ENCODE data around the gene CSPG4.

Gene CSPG4

DNA sequence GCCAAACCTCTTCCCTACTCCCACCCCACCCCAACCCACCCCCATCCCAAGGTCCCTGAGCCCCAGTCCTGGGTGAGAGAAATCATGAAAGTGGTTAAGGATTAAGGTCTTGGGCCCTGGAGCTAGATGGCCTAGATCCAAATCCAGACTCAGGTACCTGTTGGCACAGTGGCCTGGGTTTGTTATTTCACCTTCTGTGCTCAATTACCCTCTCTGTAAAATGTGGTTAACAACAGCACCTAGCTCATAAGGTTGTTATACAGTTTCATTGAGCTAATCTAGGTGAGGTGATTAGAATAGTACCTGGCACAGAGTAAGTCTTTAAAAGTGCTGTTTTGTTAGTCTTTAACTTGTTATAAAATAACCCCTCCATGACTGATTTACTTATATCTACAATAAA, 80.7 kb downstream of the CSPG4 start:
- DNase-seq (ENCODE audit: low spot score) = no peak
- TF ChIP-seq, protein P1, sequence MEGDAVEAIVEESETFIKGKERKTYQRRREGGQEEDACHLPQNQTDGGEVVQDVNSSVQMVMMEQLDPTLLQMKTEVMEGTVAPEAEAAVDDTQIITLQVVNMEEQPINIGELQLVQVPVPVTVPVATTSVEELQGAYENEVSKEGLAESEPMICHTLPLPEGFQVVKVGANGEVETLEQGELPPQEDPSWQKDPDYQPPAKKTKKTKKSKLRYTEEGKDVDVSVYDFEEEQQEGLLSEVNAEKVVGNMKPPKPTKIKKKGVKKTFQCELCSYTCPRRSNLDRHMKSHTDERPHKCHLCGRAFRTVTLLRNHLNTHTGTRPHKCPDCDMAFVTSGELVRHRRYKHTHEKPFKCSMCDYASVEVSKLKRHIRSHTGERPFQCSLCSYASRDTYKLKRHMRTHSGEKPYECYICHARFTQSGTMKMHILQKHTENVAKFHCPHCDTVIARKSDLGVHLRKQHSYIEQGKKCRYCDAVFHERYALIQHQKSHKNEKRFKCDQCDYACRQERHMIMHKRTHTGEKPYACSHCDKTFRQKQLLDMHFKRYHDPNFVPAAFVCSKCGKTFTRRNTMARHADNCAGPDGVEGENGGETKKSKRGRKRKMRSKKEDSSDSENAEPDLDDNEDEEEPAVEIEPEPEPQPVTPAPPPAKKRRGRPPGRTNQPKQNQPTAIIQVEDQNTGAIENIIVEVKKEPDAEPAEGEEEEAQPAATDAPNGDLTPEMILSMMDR (IDR thresholded peaks at IDR 0.05; ENCODE audit: extremely low read depth, missing control alignments) = no peak

DNA sequence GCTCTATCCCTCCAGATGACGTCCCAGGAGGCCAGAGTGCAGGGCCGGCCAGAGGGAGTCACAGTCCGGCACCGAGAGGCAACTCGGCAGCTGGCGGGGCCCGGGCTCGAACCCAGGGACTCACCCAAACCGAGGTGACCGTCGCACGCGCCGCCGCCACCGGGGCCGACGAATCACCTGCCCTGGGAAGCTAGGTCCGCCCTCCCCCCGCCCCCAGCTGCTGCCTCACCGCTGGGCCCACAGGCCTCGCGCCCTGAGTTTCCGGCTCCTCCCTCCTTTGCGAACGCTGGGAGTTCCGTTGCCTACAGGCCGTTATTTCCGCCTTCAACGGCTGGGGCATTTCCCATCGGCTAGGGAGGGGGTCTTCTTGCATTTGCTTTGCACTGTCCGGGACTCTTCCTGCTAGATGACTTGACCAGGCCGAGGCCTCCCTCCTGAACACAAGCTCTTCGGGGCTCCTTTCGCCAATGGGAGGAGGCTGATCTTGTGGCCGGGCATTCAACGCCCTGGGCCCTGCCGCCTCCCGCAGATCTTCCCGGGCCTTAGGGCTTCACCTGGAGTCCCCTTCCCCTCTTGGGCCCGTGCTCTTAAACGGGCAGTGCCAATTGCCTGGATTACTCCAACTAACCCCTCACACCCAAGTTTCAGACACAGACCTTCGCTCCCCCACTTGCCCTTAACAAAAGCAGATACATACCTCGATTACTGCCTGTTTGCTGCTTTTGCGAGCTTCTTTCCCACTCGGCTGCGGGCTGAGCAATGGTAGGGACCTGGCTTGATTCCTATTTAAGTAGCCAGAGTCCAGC, 86.9 kb downstream of the CSPG4 start, which contains the start of gene SNUPN:
SNUPN (minus strand) TSS at position 184 of the 806 bp plus-strand sequence. CDS start 4,674 bp downstream, outside the sequence.
- DNase-seq (ENCODE audit: low spot score) = peak; percentile 96
- TF ChIP-seq, protein P1 (IDR thresholded peaks at IDR 0.05; ENCODE audit: extremely low read depth, missing control alignments) = no peak

Measured in GM20000 (cell line).